A172 (cell line): ENCODE data around the gene MAP1S. TPM values are rescaled to one million over a fixed set of nuclear protein-coding genes. Genes with fewer than 3 reads are reported as not detected.

Source experiments
- DNase-seq: peaks from one replicate; pipeline ENCODE4 v3.0.0-alpha.2; 2015; ENCODE audit warnings: low spot score
- total RNA-seq: library from RNA; depleted of rRNA; stranded (reverse); fragments of >200 nt; shearing (Covaris generic); gene quantifications from 2 replicates; pipeline ENCODE4 v1.2.3, GENCODE V29; 2014; rRNA removed

MAP1S gene, protein sequence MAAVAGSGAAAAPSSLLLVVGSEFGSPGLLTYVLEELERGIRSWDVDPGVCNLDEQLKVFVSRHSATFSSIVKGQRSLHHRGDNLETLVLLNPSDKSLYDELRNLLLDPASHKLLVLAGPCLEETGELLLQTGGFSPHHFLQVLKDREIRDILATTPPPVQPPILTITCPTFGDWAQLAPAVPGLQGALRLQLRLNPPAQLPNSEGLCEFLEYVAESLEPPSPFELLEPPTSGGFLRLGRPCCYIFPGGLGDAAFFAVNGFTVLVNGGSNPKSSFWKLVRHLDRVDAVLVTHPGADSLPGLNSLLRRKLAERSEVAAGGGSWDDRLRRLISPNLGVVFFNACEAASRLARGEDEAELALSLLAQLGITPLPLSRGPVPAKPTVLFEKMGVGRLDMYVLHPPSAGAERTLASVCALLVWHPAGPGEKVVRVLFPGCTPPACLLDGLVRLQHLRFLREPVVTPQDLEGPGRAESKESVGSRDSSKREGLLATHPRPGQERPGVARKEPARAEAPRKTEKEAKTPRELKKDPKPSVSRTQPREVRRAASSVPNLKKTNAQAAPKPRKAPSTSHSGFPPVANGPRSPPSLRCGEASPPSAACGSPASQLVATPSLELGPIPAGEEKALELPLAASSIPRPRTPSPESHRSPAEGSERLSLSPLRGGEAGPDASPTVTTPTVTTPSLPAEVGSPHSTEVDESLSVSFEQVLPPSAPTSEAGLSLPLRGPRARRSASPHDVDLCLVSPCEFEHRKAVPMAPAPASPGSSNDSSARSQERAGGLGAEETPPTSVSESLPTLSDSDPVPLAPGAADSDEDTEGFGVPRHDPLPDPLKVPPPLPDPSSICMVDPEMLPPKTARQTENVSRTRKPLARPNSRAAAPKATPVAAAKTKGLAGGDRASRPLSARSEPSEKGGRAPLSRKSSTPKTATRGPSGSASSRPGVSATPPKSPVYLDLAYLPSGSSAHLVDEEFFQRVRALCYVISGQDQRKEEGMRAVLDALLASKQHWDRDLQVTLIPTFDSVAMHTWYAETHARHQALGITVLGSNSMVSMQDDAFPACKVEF
- total RNA-seq = 14.2 and 27.8 TPM in 2 replicates

DNA sequence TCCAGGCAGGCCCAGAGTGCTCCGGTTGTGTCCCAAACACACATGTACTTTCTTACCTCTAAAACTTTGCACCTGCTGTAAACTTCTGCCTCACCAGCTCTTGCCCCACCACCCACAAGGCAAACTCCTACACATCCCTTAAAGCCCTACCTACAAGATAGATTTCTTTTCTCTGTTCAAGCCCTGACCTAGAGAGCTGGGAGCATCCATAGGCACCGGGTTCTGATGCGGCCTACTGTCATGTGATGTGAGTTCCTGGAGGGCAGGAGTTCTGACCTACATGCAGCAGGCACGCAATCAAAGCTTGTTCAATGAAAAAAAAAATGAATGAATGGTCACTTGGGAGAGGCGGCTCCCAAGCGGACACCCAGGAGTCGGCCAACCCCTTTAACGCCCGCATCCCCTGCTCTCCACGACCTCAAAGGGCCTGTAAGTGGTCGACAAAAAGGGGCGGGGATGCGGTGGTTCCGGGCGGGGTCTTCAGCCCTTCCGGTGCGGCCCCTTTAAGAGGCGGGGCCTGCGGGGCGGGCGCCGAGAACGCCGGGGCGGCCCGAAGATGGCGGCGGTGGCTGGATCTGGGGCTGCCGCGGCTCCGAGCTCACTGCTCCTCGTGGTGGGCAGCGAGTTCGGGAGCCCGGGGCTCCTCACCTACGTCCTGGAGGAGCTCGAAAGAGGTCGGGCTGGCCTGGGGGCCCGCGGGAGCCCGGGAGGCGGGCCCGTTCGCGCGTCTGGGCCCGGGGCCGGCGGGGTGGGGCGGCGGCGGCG lies at the start of gene MAP1S:
Gene MAP1S (plus strand): TSS at position 534 of the 765 bp plus-strand sequence. CDS start 23 bp downstream, at position 557.
- peak; percentile 30 for DNase-seq

DNA sequence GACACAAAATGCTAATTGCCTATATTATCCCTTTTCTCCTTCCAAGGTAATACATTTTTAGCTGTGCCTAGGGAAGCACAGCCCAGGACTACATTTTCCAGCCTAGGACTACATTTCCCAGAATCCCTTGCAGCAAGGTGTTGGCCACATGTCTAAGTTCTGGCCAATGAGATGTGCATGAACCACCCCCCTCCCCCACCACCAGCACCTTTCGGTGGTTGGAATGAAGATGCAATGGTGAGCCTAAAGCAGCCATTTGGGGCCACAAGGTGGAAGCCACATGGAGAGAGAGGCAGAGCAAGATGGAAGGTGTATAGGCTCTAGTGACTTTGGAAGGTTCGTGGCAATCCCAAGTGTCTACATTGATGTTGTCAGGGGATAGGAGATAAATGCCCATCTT lies 47.4 kb upstream of the MAP1S start:
- DNase-seq = peak; percentile 59

DNA sequence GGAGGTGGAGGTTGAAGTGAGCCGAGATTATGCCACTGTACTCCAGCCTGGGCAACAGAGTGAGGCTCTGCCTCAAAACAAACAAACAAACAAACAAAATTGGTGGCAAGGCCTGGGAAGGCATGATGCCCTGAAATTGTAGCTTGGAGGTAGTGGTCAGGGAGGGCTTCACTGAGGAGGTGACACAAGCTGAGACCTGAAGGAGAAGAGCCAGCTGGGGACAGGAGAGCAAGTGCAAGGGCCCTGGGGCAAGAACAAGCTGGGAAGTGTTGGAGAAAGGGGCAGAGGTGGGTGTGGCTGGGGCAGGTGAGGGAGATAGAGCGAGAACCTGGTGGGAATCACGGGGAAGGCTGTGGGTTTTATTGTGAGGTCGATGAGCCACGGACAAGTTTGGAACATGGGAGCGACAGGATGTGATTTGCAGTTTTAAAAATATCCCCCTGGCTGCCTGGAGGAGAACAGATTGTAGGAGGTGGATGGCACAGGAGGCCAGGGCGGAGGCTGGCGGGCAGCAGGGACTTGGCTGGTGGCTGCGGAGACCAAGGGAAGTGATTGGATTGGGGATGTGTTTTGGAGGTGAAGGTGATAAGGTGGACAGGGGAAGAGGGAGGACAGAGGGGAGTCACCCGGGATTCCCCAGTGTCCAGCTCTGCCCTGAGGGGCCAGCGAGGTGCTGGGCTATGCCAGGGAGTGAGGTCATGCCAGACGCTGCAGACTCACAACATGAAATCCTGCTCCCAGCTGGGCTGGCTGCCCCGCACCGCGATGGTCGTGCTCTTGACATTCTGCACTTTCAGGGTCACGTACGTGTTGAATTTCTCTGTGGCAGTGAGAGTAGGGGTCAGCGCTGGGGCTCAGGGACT lies 45.1 kb upstream of the MAP1S start:
- DNase-seq = no peak

DNA sequence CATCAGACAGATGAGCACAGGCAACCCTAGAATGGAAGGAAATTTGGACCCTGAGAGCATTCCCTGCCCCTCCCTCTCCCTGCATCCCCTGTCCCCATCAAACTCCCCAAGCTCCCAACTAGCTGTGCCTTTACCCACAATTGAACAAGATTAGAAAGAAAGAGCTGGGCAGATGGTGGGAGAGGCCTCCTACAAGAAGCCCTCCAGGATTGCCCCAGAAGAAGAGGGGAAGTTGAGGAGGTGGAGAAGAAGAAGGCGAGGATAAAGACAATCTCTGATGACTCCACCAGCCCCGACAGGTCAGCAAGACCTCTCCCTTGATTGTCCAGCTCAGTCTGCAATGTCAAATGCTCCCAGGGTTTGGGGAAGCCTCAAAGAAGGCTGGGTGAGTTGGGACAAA lies 43.0 kb upstream of the MAP1S start:
- DNase-seq = no peak

DNA sequence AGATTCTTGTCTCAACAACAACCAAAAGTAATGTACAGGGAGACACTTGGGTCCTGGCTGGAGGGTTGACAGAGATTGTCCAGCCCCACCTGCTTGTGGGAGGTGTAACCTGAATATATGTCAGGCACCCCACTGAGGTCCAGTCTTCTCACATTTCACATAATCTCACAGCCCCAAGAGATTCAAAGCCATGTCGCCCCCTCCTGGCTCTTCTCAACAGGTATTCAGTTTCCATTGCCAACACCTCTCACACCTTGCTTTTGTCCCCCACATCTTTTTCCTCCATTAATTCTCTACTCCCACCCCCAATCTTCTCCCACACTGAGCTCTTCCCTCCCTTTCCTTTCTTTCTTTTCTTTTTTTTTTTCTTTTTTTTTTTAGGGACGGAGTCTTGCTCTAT lies 42.3 kb upstream of the MAP1S start:
- no peak for DNase-seq

DNA sequence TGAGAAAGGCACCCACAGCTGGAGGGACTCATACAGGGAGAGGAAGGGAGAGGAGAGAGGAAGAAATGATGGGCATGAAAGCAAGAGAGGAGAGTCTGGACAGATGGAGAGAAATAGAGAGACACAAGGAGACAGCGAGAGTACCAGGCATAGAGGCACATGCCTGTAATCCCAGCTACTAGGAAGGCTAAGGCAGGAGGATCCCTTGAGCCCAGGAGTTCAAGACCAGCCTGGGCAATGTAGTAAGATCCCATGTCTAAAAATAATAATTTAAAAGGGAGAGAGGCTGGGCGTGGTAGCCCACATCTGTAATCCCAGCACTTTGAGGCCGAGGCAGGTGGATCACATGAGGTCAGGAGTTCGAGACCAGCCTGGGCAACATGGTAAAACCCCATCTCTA lies 40.4 kb upstream of the MAP1S start:
- DNase-seq = no peak

DNA sequence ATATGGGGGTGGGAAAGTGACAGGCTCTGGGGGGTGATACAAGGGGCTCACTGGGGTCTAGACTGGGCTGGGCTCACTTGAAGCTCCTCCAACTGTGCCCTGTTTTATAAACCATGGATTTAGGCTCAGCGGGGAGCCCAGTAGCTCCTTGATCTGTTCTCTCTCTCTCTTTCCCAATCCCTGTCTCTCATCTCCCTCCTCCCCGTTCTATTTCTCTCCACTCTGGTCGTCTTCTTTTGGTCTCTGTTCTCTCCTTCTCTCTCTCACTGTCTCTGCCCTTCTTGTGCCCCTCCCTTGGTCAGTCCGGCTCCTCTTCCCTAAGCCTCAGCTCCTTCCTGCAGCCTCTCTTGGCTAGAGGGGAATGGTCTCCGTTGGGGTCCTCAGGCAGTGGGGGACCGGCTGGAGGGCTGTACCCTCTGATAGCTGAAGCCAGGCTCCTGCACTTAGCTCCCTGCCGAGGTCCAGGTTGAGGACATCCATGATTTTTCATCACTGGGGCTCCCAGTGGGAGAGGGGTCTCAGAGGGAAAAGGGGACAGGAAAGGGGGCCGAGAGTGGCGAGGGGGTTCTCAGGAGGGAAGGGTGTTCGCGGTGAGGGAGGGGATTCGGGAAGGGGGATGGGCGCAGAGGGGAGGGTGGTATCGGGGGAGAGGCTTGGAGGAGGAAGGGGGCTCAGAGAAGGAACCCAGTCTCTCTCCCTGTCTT lies 39.6 kb upstream of the MAP1S start:
- no peak for DNase-seq

DNA sequence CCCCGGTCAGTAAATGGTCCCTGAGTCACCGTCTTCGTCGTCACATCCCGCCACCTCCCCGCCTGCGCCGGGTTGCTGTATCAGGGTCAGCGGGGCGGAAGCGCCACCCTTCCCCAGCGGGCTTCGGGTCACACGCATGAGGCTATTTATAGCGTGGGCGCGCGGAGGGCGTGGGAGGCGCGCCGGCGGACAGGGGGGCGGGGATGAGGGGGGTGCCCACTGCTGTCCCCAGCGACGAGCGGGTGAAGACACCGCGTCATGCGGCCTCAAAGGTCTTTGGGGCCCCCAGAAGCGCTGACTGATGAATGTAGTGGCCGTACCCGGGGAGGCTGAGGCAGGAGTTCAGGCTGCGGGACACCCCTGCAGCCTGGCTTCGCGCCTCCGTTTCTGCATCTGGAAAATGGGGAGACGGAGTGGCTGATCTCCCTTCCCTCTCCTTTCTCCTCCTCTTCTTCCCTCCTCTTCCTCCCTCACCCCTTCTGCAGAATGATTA lies 39.0 kb upstream of the MAP1S start:
- DNase-seq = peak; percentile 57

DNA sequence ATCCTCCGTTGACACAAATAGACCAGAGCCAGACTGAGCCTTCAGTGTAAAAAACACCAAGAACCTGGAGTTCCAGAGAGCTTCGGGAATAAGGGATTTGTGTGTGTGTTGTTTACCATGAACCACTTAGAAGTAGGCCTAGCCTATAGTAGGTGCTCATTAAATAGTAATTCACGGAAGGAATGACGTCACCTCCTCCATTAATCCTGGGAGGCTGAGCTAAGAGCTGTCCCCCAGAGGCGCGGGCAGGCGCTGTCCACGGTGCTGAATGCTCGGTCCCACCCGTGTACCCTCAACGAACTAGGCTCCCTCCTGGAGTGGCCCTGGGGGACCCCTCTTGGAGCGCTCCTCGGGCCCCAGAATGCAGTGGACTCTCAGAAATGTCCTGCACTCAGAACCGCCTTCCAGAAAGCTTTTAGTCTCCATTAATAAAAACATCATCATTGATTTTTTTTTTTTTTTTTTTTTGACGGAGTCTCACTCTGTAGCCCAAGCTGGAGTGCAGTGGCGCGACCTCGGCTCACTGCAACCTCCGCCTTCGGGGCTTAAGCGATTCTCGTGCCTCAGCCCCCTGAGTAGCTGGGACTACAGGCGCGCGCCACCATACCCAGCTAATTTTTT lies 37.7 kb upstream of the MAP1S start:
- DNase-seq = peak; percentile 55

DNA sequence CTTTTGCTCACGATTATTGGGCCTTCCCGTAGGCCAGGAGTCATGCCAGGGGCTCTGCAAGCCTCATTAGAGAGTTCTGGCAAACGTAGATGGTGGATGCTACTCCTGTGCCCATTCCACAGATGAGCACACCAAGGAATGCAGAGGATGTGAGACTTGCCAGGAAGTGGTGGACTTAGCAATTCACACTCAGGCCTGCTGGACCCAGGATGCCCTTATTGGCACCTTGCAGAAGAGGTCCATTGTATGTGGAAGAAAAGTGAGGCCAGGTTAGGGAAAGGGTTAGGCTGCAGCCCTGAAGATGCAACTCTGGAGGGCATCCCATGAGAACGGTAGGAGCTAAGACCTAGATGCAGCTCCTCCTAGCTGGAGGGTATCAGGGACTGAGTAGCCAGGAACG lies 37.0 kb upstream of the MAP1S start:
- no peak for DNase-seq

DNA sequence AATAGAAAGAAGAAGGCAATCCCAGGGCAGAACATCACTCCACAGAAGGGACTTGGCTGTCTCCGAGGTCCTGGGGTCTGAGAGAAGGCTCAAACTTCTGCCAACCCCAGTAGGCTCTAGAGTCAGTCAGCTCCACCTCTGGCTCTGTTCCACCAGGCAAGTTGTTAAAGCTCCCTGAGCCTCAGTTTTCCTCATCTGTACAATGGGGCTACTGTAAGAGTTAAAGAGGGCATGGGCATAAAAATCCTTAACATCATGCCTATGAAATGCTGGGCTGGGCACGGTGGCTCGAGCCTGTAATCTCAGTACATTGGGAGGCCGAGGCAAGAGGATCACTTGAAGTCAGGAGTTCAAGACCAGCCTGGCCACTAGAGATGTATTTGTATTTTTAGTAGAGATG lies 36.2 kb upstream of the MAP1S start:
- no peak for DNase-seq

DNA sequence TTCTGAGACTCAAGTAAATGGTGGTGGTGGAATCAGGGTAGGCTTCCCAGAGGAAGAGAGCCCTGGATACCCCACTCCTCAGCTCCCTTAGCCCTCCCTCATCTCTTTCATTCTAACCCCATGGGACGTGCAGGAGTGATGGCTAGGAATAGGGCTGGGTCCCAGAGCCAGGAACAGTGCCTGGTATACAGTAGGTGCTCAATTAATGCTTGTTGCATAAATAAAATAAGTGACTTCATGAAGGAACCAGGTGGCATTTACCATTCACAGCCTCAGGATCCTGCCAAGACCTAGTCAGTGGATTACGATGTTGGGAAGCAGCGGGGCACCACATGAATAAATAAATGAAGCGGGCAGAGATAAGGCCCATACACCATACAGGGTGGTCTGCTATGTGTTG lies 35.0 kb upstream of the MAP1S start:
- DNase-seq = no peak

DNA sequence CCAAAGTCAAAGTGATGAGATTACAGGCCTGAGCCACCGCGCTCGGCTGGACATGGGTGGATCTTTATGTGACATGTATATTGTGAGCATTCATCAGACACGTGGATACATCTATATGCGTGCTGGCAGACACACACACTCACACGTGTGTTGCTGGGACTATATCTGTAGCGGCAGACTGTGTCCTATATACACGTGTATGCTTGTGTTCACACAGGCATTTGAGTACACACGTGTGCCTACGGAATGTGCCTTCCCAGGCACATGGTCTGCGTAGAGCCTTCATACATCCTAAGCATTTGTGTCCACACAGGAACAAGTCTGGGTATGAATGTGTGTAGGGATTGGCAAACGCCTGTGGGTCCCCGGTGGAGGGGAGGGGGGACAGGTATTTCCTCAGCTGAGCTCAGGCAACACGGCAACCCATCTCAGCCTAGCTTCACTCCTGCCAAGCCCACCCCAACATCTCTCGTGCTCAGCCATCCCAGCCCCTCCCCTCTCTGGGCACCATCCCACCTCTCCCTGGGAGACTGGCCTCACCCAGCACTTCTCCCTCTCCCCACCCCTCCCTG lies 33.7 kb upstream of the MAP1S start:
- DNase-seq = no peak

DNA sequence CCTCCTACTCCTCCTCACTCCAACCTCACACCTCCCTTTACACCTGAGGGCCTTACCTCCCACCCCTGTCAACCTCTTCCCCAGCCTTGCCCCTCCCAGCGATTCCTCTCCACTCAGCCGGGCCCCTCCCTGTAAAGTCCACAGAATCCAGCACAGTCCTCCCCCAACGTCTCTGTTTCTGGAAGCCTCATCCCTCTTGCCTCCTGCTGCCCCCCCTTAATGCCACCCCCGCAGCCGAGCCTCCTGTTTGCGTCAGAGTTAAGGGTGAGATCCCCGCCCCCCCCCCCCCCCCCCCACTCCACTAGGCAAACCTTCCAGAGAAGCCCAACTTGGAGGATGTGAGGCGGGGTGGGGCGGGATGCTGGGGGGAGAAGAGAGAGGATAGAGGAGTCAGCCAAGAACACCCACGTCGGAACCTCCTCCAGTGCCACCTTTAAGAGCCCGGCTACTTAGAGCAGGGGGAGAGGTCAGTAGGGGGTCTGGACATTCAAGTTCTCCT lies 33.2 kb upstream of the MAP1S start:
- no peak for DNase-seq

DNA sequence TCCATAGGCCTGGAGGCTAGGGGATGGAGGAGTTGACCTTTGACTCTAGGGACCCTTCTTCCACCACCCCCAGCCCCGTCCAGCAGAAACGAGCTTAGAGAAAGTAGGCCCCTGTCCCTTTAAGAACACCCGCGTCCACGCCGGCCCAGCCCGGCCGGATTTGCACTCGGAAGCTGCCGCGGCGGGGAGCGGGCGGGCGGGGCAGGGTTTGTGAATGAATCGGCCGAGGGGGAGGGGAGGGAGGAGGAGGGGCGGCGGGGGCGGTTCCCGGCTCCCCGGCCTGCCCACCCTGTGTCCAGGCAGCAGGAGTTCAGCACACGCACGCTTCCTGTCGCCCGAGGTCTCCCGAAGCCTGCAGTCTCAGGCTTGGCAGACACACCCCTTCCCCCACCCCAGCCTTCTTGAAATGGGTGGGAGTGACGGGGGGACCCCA lies 32.7 kb upstream of the MAP1S start:
- DNase-seq = no peak

DNA sequence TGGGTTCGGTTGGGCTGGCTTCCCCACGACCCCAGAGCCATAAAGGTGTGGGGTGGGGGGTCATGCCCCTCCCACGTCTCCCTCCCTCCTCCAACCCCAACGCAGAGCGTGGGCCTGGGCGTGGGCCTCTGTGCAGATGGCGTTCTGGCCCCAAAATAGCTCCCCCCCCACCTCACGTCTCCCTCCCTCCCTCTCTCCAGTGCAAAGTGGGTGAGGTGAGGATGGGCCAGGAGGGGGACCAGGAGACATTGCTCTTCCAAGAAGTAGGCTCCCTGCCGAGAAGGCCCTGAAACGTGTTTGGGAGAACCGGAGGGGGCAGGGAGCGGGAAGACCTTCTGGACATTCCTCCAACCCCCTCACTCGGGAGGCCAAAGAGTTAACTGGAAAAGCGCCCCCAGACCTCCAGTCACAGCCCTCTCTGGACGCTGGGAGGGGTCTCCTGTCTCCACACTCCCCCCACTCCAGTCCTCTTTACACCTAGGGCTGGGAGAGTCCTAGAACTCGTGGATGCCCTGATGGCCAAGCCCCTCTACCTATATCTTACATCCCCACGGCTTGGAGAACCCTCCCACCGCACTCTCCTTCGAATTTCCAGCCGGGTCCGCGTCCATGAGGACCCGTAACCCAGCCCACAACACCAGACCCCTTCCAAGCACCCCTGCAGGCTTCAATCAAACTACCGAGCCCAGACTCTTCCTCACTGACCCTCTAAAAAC lies 32.0 kb upstream of the MAP1S start:
- no peak for DNase-seq

DNA sequence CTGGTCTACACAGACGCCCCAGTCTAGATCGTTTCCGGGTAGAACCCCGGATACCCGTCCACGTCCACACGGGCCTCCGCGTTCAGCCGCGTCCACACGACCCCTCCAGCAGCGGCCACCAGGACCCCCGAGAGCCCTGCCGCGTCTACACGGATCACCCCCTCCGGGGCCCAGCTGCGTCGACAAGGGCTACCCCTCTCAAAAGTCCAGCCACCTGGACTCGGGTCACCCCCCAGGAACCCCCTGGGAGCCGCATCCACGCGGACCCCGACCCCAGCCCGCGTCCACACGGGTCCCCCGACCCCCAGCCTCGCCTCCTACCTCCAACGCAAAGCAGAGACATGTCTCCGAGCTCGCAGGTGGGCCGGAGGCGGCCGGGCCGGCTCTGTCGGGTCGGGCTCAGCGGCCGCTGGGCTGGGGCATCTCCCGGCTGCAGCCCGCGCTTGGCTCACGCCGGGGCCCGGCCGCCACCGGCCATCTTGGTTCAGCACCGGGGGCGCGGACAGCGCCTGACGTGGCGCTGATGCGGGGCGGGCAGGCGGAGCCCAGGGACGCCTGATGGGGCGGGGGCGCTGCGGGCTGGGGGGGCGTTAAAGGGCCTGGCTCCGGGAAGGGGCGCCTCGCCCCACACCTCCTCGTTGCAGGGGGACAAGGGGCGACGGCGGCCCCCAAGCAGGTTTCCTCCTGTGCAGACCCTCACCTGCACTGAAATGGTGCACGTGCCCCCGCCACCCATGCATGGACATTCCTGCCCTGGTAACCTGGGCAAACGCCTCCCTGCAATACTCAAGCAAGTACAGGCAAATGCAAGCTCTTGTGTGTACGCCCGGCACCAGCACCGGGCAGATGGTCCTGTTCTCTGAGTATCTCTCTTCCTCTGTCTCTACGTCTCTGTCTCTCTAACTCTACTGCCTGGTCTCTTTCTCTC lies 31.2 kb upstream of the MAP1S start, which contains the start of gene UNC13A:
Gene UNC13A (minus strand): TSS at position 498 of the 928 bp plus-strand sequence. CDS start 155 bp downstream, at position 343.
- no peak for DNase-seq
